Measurements from ENCODE around the gene MOCS1. TPM values are rescaled to one million over a fixed set of nuclear protein-coding genes. Genes with fewer than 3 reads are reported as not detected.

MOCS1 gene
- total RNA-seq, 1 donor from 2014 or later, result 29.3 TPM

DNA sequence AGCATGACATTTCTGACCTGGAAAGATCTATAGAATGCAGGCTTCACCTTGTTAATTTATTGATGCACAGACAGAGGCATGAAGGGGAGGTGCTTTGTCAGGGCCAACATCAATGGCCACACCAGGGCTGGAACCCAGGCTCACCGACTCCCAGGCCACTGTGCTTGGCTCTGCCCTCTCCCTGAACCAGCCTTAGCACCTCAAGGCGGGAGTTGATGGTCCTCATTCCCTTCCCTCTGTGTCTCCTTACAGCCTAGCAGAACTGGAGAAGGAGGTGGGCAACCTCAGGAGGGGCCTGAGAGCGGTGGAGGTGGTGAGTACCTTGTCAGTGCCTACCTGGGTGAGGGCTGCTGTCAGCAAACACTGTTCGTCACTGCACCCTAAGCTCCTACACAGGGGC is 35.6 kb downstream of the MOCS1 start:
- intact Hi-C loops (cut with DNase I), result no loop called here
- TF ChIP-seq CTCF (IDR thresholded peaks at IDR 0.05), result no peak
- DNase-seq (no peak), ATAC-seq (no peak)
- Histone ChIP-seq H3K36me3 (peaks cover 19% of the 10 kb centered on the region), H3K4me3 (no peak overlapping the region), H3K9me3 (no peaks in the 10 kb centered on the region), H3K27me3 (no peaks in the 10 kb centered on the region), H3K4me1 (no peaks in the 10 kb centered on the region), H3K27ac (no peak overlapping the region)

DNA sequence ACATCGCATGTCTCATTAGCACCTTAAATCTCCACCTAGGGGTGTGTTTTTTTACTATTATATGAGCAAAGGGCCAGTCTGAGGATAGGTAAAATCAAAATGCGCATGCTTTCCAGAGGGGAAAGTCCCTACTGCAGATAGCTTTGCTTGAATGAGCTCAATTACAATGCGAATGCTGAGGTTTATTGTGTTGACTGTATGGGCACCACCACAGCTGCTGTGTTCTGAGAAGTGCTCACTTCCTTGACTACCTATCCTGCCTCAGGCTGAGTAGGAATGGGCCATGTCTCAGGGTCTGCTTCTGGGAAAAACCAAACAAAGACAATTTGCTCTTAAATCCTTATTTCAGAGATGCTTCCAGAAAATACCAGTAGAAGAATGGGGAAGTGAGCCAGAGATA is 36.6 kb downstream of the MOCS1 start:
- no peak for TF ChIP-seq CTCF (IDR thresholded peaks at IDR 0.05)
- no peaks in the 10 kb centered on the region for H3K27me3 ChIP-seq
- H3K9me3 ChIP-seq, result no peaks in the 10 kb centered on the region
- H3K4me1 ChIP-seq, result no peaks in the 10 kb centered on the region
- intact Hi-C loops (cut with DNase I), result no loop called here
- H3K27ac ChIP-seq, result no peak overlapping the region
- DNase-seq (no peak), ATAC-seq (no peak)
- no peak overlapping the region for H3K4me3 ChIP-seq
- peaks cover 19% of the 10 kb centered on the region for H3K36me3 ChIP-seq

DNA sequence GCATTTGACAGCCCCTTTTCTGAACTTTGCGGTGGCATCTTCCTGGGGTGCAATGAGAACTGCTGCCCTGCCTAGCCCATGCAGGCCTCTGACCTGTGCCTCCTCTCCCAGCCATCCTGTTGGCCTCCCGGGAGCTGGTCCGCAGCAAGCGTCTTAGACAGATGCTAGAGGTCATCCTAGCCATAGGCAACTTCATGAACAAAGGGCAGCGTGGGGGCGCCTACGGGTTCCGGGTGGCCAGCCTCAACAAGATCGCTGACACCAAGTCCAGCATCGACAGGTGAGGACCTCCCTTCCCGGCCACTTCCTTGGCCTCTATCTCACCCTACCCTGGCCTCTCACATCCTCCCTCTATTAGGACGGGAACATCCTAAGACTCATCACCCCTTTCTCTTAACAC is 37.6 kb downstream of the MOCS1 start:
- intact Hi-C loops (cut with DNase I), result no loop called here
- Histone ChIP-seq H3K9me3 (no peaks in the 10 kb centered on the region), H3K4me1 (peaks cover 5% of the 10 kb centered on the region), H3K36me3 (peaks cover 19% of the 10 kb centered on the region), H3K27ac (no peak overlapping the region), H3K4me3 (no peak overlapping the region), H3K27me3 (no peaks in the 10 kb centered on the region)
- ATAC-seq (no peak), DNase-seq (no peak)
- no peak for TF ChIP-seq CTCF (IDR thresholded peaks at IDR 0.05)

DNA sequence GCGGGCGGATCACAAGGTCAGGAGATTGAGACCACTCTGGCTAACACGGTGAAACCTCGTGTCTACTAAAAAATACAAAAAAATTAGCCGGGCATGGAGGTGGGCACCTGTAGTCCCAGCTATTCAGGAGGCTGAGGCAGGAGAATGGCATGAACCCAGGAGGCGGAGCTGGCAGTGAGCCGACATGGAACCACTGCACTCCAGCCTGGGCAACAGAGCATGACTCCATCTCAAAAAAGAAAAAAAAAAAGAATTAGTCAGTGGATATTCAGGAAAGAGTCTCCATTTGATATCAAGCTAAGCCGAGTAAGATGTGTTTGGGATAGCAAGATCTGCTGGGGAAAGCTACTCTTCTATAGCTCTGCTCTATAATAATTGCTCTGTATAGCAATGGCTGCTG is 41.0 kb downstream of the MOCS1 start:
- Histone ChIP-seq H3K4me1 (peaks cover 9% of the 10 kb centered on the region), H3K36me3 (no peaks in the 10 kb centered on the region), H3K4me3 (no peak overlapping the region), H3K9me3 (no peaks in the 10 kb centered on the region), H3K27ac (no peak overlapping the region), H3K27me3 (no peaks in the 10 kb centered on the region)
- ATAC-seq (no peak), DNase-seq (no peak)
- intact Hi-C loops (cut with DNase I), result no loop called here
- no peak for TF ChIP-seq CTCF (IDR thresholded peaks at IDR 0.05)

GRCh38 chr6:39892490-39893129 is 41.7 kb downstream of the MOCS1 start:
- Histone ChIP-seq H3K9me3 (no peaks in the 10 kb centered on the region), H3K27me3 (no peaks in the 10 kb centered on the region), H3K36me3 (no peaks in the 10 kb centered on the region), H3K27ac (no peak overlapping the region), H3K4me1 (peaks cover 16% of the 10 kb centered on the region), H3K4me3 (no peak overlapping the region)
- ATAC-seq (peak; percentile 88), DNase-seq (peak; percentile 80)
- intact Hi-C loops (cut with DNase I), result no loop called here
- peak; percentile 69 for TF ChIP-seq CTCF (IDR thresholded peaks at IDR 0.05)

- H3K27me3 ChIP-seq, result no peaks in the 10 kb centered on the region
- ATAC-seq (no peak), DNase-seq (no peak)
- no peak for TF ChIP-seq CTCF (IDR thresholded peaks at IDR 0.05)
- no peaks in the 10 kb centered on the region for H3K36me3 ChIP-seq
- no peaks in the 10 kb centered on the region for H3K9me3 ChIP-seq
- intact Hi-C loops (cut with DNase I), result no loop called here
- H3K4me1 ChIP-seq, result peaks cover 20% of the 10 kb centered on the region
- H3K4me3 ChIP-seq, result no peak overlapping the region
- H3K27ac ChIP-seq, result no peak overlapping the region
These were observed 42.3 kb downstream of the MOCS1 start for GRCh38 chr6:39891976-39892375.
